SKM-1 (cell line): ENCODE data around the gene YIF1A.
"Not testable (repeated sequence)": the region's sequence is repeated elsewhere in the genome, so short reads cannot be mapped to it uniquely, and the experiment has no call there.

ENCODE experiments used
- DNase-seq: peaks from one replicate; lab custom pipeline; 2025; ENCODE audit not compliant: unreplicated experiment; lab: John Stamatoyannopoulos, UW

The YIF1A gene

GRCh38 chr11:66326261-66327111 is 37.5 kb upstream of the YIF1A start:
- DNase-seq: no peak

GRCh38 chr11:66325263-66325671 is 36.3 kb upstream of the YIF1A start:
- no peak for DNase-seq

GRCh38 chr11:66324664-66325063 is 35.7 kb upstream of the YIF1A start:
- DNase-seq: no peak

- DNase-seq: no peak
Observed at GRCh38 chr11:66323684-66324083, 34.7 kb upstream of the YIF1A start.

DNA sequence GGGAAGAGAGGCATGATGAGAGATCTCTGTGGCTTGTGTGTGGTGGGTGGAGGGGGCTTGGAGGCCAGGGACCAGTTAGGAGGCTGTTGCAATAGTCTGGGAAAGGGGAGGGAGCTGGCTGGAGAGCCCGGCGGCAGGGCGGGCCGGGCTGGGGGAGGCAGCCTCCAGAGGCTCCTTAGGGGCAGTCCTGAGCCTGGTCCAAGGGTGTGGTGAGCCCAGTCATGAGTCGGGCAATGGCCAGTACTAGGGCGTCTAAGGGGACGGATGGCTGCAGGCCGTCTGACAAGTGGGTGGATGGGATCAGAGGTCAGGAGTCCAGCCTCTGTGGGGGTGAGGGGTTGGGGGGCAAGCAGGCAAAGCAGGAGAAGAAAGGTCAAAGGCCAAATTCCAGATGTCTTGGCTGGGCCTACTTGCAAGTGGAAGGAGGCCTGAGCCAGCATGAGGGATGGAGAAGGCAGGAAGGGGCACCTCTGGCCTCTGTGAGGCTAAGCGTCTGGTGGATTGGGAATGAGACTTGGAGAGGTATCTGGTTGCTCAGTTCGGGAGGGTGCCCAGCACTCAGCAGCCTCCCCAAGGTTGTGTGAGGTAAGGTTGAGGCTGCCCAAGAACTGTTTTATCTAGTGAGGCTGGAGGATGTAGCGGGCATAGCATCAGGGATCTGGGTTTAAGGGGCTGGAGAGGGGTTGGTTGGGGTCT is 33.9 kb upstream of the YIF1A start:
- no peak for DNase-seq

GRCh38 chr11:66321606-66322005 is 32.7 kb upstream of the YIF1A start:
- no peak for DNase-seq

DNA sequence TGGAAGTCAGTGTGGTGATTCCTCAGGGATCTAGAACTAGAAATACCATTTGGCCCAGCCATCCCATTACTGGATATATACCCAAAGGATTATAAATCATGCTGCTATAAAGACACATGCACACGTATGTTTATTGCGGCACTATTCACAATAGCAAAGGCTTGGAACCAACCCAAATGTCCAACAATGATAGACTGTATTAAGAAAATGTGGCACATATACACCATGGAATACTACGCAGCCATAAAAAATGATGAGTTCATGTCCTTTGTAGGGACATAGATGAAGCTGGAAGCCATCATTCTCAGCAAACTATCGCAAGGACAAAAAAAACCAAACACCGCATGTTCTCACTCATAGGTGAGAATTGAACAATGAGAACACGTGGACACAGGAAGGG is 31.8 kb upstream of the YIF1A start:
- DNase-seq: not testable (repeated sequence)

DNA sequence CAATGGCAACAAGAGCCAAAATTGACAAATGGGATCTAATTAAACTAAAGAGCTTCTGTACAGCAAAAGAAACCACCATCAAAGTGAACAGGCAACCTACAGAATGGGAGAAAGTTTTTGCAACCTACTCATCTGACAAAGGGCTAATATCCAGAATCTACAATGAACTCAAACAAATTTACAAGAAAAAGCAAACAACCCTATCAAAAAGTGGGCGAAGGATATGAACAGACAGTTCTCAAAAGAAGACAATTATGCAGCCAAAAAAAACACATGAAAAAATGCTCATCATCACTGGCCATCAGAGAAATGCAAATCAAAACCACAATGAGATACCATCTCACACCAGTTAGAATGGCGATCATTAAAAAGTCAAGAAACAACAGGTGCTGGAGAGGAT is 31.3 kb upstream of the YIF1A start:
- DNase-seq: not testable (repeated sequence)

DNA sequence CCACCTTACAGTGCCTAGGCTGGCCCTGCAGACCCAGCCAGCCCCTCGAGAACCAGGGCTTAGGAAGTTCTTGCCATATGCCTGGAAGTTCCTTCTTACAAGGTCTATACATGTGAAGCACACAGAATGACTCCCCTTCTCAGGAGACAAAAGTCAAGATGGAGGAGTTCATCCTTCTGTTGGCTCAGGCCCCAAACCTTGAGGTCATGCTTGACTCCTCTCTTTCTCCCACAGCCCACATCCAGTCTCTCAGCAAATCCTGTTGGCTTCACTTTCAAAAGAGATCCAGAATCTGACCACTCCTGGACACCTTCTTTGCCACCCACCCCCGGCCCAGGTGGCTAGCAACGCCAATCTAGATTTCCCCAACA is 29.6 kb upstream of the YIF1A start:
- DNase-seq: no peak

DNA sequence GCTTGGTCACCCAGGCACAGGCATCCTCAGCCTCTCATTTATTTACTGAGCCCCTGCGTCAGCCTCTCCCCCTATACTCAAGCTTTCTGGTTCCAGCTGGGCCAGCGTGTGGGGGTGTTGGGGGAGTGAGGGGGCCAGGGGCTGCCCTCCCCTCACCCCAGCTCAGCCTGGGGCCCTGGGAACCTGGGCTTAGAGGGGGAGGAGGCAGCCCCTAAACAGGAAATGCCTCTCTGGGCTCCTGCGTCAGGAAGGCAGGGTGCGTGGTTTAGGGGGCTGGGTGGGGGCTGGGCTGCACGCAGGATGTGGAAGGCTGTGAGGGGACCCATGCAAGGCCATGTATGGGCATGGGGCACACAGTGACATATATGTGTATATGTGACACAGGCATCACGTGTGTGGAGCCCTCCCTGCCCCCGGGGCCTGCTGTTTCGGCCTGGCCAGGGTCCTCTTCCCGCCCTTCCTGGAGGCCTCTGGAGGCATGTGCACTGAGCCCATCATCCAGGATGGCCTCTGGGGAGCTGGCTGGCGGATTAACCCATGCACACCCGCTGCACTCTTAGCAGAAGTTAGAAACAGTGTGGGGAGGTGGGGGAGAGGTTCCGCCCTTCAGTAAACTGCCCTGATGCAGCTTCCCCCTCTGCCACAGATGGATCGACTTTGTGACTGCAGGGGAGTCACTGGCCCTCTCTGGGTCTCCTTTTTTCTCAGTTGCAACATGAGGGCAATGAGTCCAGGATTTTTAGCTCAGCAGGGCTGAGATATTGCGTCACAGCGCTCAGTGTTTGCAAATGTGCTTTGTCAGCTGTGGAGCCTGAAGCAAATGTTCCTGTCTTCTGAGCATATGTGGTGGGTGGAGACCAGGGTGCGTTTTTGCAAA is 29.0 kb upstream of the YIF1A start:
- DNase-seq: peak; percentile 96

DNA sequence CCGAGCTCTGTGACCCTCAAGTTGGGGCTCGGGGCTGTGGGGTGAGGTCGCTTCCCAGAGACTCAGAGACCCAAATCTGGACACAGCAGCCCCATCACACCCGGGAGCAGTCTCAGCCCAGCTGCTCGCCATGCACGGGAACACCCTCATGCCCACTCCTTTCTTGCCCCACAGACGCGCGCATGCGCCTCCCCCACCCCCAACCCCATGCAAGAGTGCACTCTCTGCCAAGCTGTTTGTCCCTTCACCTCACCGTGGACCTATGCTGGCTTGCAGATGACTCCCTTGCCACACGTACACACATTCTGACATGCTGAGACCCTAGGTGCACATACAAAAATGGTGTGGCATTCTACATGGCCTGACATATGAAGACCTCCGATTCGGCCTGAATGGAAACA is 28.4 kb upstream of the YIF1A start:
- DNase-seq: no peak

GRCh38 chr11:66316849-66317251 is 27.9 kb upstream of the YIF1A start, which contains the start of gene CD248:
CD248 (minus strand) TSS chr11:66317044; CDS start chr11:66317027, 17 bp downstream.
- DNase-seq: no peak

GRCh38 chr11:66315921-66316811 is 27.2 kb upstream of the YIF1A start:
- no peak for DNase-seq

DNA sequence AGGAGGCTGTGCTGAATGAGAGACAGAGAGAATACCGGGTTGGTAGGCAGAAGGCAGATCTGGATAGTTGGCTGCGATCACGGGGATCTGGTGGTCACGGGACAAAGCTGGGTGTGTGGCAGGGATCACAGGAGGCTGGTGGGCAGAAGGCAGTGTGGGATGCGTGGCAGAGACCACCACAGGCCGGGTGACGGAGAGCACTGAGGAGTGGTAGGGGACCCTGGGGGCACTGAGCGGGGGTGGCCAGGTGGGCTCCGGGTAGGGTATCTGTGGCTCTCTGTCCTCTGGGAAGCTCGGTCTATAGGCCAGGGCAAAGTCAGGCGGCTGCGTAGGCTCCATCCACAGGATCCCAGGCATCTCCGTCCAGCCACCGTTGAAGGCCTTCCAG is 26.5 kb upstream of the YIF1A start:
- no peak for DNase-seq

- DNase-seq: no peak
Observed at GRCh38 chr11:66314561-66315497, 25.9 kb upstream of the YIF1A start.

DNA sequence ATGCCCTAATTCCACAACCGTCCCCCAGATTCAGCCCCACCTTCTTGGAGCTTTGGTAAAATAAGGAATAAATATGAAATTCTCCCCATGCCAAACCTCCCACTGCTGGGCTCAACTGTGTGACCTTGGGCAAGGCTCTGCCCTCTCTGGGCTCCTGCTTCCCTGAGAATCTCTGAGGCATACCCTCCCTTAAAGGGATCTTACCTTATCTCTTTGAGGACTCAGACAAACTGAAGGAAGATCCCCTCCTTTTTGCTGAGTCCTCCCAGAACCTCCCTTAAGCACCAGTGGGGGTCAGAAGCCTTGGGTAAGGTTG is 25.2 kb upstream of the YIF1A start:
- no peak for DNase-seq

DNA sequence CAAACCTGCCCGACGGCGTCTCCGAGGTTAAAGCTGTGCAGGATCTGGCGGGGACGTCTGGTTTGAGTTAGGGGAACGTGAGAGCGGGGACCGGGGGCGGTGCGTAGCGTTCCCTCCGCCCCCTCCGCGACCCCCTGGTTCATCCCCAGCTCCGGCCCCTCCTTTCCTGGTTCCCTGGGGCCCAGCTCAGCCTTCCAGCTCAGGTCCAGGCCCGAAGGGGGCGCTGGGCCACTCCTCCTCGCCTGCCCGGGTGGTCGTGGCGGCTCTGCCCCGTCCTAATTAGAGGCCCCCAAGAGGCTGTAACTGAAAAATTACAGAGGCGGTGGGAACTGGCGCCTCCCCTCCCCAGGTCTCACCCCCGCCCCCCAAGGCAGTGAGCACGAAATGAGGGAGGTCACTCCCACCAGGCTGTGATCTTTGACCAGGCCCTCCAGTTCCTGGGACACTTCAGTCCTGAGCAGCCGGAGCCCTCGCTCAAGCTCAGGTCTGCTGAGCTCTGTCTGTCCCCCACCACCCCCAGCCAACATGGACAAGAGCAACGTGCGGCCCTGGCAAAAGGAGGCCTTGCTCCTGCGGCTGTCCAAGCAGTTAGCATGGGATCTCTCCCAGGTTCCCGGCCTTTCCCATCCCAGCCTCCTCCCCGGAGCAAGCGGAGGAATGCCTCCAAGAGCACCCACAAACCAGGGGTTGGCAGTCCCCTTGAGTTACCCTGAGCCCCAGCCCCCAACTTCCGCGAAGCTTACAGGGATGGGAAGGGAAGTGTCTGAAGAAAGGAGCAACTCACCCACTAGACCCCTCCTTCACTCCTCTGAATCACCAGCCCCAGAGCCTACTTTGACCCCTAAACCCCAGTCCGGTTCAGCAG is 24.6 kb upstream of the YIF1A start:
- DNase-seq: no peak

- peak; percentile 88 for DNase-seq
Observed at GRCh38 chr11:66312549-66313320, 23.8 kb upstream of the YIF1A start.
